PC-3 (cell line): ENCODE results near the gene HAO1. TPM values are rescaled to one million over a fixed set of nuclear protein-coding genes. Genes with fewer than 3 reads are reported as not detected.

Source experiments
- ATAC-seq: fragments of 200-7000 bp; cut with Tn5 transposase; 2 replicates; pipeline ENCODE4 v1.9.1; 2020; ENCODE audit warnings: mild to moderate bottlenecking, moderate library complexity
- BruUV-seq: library from RNA; stranded (reverse); fragments of 400-500 nt; replicated peaks from 2 replicates; lab custom pipeline; 2021; lab: Mats Ljungman, UMichigan
- CTCF ChIA-PET: fragments of 300-600 bp; sonication (Branson Sonifier 250); formaldehyde crosslinking; loops from one replicate; lab custom pipeline; 2022; ENCODE audit warnings: antibody characterized with exemption; lab: Charles Lee
- POLR2A ChIA-PET: fragments of 300-600 bp; sonication (Branson Sonifier 250); formaldehyde crosslinking; loops from one replicate; lab custom pipeline; 2022; ENCODE audit warnings: antibody characterized with exemption; ENCODE audit not compliant: unreplicated experiment; lab: Charles Lee
- DNase-seq: peaks from one replicate; pipeline ENCODE4 v3.0.0-alpha.2; 2015
- H2AFZ ChIP-seq: fragments of 300-600 bp; sonication (generic); 2 replicates; pipeline ENCODE4 v1.6.0; 2016; ENCODE audit warnings: antibody characterized with exemption, low read length
- H3F3A ChIP-seq: fragments of 300-600 bp; sonication (generic); one replicate; pipeline ENCODE4 v1.6.0; 2017; ENCODE audit warnings: antibody characterized with exemption, low read length, control low read depth, mild to moderate bottlenecking; ENCODE audit not compliant: unreplicated experiment
- H3K27ac ChIP-seq: fragments of 300-600 bp; sonication (generic); 2 replicates; pipeline ENCODE4 v1.5.1; 2016; ENCODE audit warnings: mild to moderate bottlenecking, low read length
- H3K27me3 ChIP-seq: fragments of 300-600 bp; sonication (generic); 2 replicates; pipeline ENCODE4 v1.6.1; 2016; ENCODE audit warnings: low read length, mixed read lengths
- H3K36me3 ChIP-seq: fragments of 300-600 bp; sonication (generic); 2 replicates; pipeline ENCODE4 v1.6.1; 2016; ENCODE audit warnings: low read depth, mixed run types, low read length, mixed read lengths
- H3K4me1 ChIP-seq: fragments of 300-600 bp; sonication (generic); 2 replicates; pipeline ENCODE4 v1.5.1; 2016; ENCODE audit warnings: low read length; ENCODE audit not compliant: insufficient read depth
- H3K4me2 ChIP-seq: fragments of 300-600 bp; sonication (generic); 2 replicates; pipeline ENCODE4 v1.6.0; 2016; ENCODE audit warnings: low read length
- H3K4me3 ChIP-seq: fragments of 300-600 bp; sonication (generic); 2 replicates; pipeline ENCODE4 v1.5.1; 2016; ENCODE audit warnings: mild to moderate bottlenecking, low read length, mixed read lengths
- H3K79me2 ChIP-seq: fragments of 300-600 bp; sonication (generic); 2 replicates; pipeline ENCODE4 v1.6.1; 2017; ENCODE audit warnings: low read length, mixed read lengths
- H3K9ac ChIP-seq: fragments of 300-600 bp; sonication (generic); 2 replicates; pipeline ENCODE4 v1.6.0; 2016; ENCODE audit warnings: mild to moderate bottlenecking, low read length
- H3K9me2 ChIP-seq: fragments of 300-600 bp; sonication (generic); replicated peaks from 2 replicates; pipeline ENCODE4 v1.6.1; 2016; ENCODE audit warnings: mixed run types, low read length, mixed read lengths
- H3K9me3 ChIP-seq: fragments of 300-600 bp; sonication (generic); 2 replicates; pipeline ENCODE4 v1.6.1; 2016; ENCODE audit warnings: low read length, mixed read lengths
- H4K20me1 ChIP-seq: fragments of 300-600 bp; sonication (generic); 2 replicates; pipeline ENCODE4 v1.6.1; 2016; ENCODE audit warnings: low read length, mixed read lengths
- CTCF ChIP-seq: fragments of 300-600 bp; sonication (generic); conservative IDR thresholded peaks from 2 replicates; pipeline ENCODE4 v1.5.1; 2017; ENCODE audit warnings: antibody characterized with exemption, low read depth, mild to moderate bottlenecking, low read length
- EZH2 ChIP-seq: fragments of 300-600 bp; sonication (generic); IDR thresholded peaks from one replicate; pipeline ENCODE4 v1.6.1; 2017; ENCODE audit warnings: antibody characterized with exemption, mild to moderate bottlenecking, low read length; ENCODE audit not compliant: unreplicated experiment
- EZH2phosphoT487 ChIP-seq: fragments of 300-600 bp; sonication (generic); IDR thresholded peaks from 2 replicates; pipeline ENCODE4 v1.6.1; 2018; ENCODE audit warnings: mild to moderate bottlenecking, antibody characterized with exemption, low read length, borderline replicate concordance
- intact Hi-C: fragments of 100-400 bp; cut with micrococcal nuclease; formaldehyde crosslinking; loops from 2 replicates; pipeline ENCODE4 v1.9.0; 2023
- total RNA-seq: library from RNA; depleted of rRNA; stranded (reverse); fragments of >200 nt; gene quantifications from 2 replicates; pipeline ENCODE4 v1.2.3, GENCODE V29; 2014

The HAO1 gene
- total RNA-seq, 1 experiment from 2014 or later: 0.33 TPM

- BruUV-seq: no TSS peak
- Histone ChIP-seq H3K36me3 (no peaks in the 10 kb centered on the region), H3K79me2 (no peaks in the 10 kb centered on the region), H3K27me3 (no peaks in the 10 kb centered on the region), H3K4me3 (peak overlapping the region; percentile 16; the same call in 1 of the 2 replicates), H3K9ac (peak overlapping the region; percentile 86), H4K20me1 (no peaks in the 10 kb centered on the region), H3K4me2 (peak overlapping the region; percentile 61), H2AFZ (peak overlapping the region; percentile 24), H3K9me2 (no peaks in the 10 kb centered on the region), H3F3A (peaks cover 4% of the 10 kb centered on the region), H3K4me1 (peaks cover 37% of the 10 kb centered on the region), H3K9me3 (no peaks in the 10 kb centered on the region), H3K27ac (peak overlapping the region; percentile 97)
- peak; percentile 83 for DNase-seq
- no peak for TF ChIP-seq CTCF
- no peak for TF ChIP-seq EZH2
- no peak for TF ChIP-seq EZH2phosphoT487
- intact Hi-C loops: loop anchor here (1.0 kb wide), 1 partner anchor 31 kb away; no protein-coding TSS in a partner anchor
- ChIA-PET CTCF (no interaction called here), POLR2A (interaction anchor here (0.5 kb wide), 1 partner anchor 13 kb away, joined by 11 read pairs; no protein-coding TSS in a partner anchor)
- peak; percentile 82 for ATAC-seq
Measured at GRCh38 chr20:7911586-7912330, 28.5 kb downstream of the HAO1 start.

GRCh38 chr20:7908905-7909304 is 31.4 kb downstream of the HAO1 start:
- H3K9me3 ChIP-seq: no peaks in the 10 kb centered on the region
- H3K4me3 ChIP-seq: no peak overlapping the region
- H3K27ac ChIP-seq: no peak overlapping the region
- H3K4me2 ChIP-seq: no peak overlapping the region
- POLR2A ChIA-PET: no interaction called here
- ATAC-seq (no peak), DNase-seq (no peak)
- peaks cover 4% of the 10 kb centered on the region for H3F3A ChIP-seq
- H3K79me2 ChIP-seq: no peaks in the 10 kb centered on the region
- H3K4me1 ChIP-seq: peaks cover 37% of the 10 kb centered on the region
- BruUV-seq: no TSS peak
- no peaks in the 10 kb centered on the region for H3K27me3 ChIP-seq
- H3K9me2 ChIP-seq: no peaks in the 10 kb centered on the region
- no peak for TF ChIP-seq EZH2
- no peak for TF ChIP-seq EZH2phosphoT487
- no peak for TF ChIP-seq CTCF
- no peak overlapping the region for H3K9ac ChIP-seq
- H4K20me1 ChIP-seq: no peaks in the 10 kb centered on the region
- no peak overlapping the region for H2AFZ ChIP-seq
- intact Hi-C loops: no loop called here
- no peaks in the 10 kb centered on the region for H3K36me3 ChIP-seq
- CTCF ChIA-PET: no interaction called here

- ATAC-seq: no peak
- POLR2A ChIA-PET: no interaction called here
Measured at GRCh38 chr20:7903429-7903828, 36.8 kb downstream of the HAO1 start.

More at GRCh38 chr20:7903429-7903828, 36.8 kb downstream of the HAO1 start:
- Histone ChIP-seq H3K4me3 (no peak overlapping the region), H3K4me2 (no peak overlapping the region), H3K36me3 (no peaks in the 10 kb centered on the region), H3K9me2 (no peaks in the 10 kb centered on the region), H4K20me1 (no peaks in the 10 kb centered on the region), H3K27me3 (no peaks in the 10 kb centered on the region), H3F3A (no peaks in the 10 kb centered on the region), H3K27ac (no peak overlapping the region), H3K9me3 (no peaks in the 10 kb centered on the region), H3K4me1 (no peaks in the 10 kb centered on the region), H2AFZ (no peak overlapping the region), H3K79me2 (no peaks in the 10 kb centered on the region), H3K9ac (no peak overlapping the region)
- TF ChIP-seq EZH2 (no peak), CTCF (no peak), EZH2phosphoT487 (no peak)
- CTCF ChIA-PET: no interaction called here
- no TSS peak for BruUV-seq
- DNase-seq: no peak
- intact Hi-C loops: no loop called here
